Activated CD4-positive, alpha-beta T cell treated with anti-CD3 and anti-CD28 coated beads, Interleukin-2, amount 50 U/mL, for 48 hours (primary cell): Measurements from ENCODE around the gene RNF217.
"Not testable (repeated sequence)": the region's sequence is repeated elsewhere in the genome, so short reads cannot be mapped to it uniquely, and the experiment has no call there.

Experiments
- DNase-seq, 2 experiments: peaks; one replicate each; pipeline ENCODE4 v3.0.0-alpha.2; 2020

RNF217 gene

DNA sequence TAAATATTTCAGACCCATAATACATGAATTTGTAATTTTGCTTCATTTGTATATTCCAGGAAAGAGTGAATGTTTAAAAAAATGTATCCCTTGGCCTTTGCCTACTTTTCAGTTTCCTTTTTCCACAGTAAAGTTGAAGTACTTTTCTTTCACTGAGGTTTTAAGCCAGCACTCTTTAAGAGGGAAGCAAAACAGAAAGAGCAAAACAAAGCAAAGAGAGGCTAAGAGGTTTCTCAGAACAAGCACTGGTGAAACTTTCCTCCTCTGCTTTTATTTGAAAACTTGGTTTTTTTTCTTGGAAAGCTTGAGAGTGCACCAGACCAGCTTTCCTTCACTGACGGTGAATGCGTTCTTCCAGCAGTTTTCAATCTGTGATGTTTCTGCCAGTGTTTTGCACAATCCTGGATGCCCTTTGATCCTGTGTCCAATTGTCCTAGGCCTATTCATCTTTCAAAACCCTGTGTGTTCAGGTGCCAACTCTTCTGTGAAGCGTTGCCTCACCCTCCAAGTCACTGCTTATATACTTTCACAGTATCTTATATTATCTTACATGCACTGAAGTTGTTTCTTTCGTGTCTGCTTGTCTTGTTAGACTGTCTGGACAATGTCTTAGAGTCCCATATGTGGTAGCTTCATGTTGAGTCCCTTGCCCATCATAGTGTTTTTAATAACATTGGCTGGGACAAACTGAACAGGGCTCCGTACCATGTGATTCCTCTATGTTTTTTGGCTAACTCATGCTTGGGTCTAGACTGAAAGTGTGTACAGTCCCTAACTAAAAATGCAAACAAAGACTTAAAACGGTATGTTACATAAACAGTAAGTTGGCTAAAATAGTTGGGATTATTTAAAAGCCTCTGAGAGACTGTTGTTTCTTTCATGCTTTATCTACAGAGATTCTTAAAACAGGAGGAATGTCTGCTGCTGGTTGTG lies 1.9 kb downstream of the RNF217 start:
- no peak for DNase-seq

DNA sequence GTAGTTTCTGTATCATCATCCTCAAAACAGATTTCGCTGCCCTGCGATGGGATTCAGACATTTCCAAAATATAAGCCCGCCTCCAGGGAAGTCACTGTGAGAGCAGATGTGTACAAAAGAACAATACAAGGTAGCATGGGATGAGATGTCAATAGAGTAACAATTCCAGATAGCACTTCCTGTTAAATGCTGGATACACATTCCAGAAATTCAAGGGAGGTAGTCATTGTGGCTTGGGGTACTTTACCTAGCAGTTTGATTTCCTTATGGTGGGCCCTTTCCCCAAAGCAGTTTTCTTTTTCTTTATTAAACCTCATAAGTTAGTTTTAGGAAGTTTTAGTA lies 2.5 kb downstream of the RNF217 start:
- no peak for DNase-seq

DNA sequence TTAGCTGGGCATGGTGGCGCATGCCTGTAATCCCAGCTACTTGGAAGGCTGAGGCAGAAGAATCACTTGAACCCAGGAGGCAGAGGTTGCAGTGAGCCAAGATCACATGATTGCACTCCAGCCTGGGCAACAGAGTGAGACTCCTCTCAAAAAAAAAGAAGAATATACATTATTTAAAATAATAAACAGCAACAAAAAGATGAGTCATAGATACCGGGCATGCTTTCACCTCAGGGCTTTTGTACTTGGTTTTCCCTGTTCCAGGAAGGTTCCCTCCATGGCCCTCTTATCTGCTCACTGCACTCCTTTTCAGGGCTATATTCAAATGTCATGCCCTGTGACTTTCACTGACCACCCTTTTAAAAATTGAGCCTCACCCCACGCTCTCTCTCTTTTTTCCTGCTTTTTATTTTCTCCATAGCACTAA lies 3.2 kb downstream of the RNF217 start:
- DNase-seq, result not testable (repeated sequence)

DNA sequence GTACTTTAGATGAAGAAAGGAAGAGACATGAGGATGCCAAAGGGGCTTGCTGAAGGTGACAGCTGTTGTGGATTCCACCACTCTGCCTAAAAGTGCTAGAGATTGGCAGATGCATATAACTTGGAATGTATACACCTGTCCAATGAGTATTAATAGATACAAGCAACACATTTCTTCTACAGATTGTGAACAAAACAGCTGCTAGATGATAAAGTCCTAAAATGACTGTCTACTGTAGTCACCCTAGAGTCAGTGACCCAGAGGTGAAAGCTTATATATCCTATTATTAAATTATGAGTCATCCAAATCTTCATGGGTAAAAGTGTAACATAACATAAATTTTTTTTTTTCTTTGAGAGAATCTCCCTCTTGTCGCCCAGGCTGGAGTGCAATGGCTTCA lies 5.2 kb downstream of the RNF217 start:
- DNase-seq, result no peak

DNA sequence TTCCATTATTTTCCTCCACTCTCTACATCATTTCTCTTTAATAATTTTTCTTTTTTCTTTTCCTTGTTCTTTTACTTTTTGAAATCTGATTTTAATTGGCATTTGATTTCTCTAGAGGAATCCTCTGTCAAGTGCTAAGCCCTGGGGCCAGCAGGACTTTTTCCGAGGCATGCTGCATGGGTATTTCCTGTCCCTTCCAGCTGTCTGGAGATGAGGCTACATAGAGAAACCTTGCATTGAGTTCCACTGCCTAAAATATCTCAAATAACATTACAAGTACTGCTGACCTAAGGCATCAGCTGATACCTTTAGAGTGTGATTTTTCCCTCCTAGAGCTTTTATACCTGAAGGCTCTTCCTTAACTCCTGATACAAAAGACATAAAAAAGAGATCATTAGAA lies 6.2 kb downstream of the RNF217 start:
- DNase-seq, result no peak

DNA sequence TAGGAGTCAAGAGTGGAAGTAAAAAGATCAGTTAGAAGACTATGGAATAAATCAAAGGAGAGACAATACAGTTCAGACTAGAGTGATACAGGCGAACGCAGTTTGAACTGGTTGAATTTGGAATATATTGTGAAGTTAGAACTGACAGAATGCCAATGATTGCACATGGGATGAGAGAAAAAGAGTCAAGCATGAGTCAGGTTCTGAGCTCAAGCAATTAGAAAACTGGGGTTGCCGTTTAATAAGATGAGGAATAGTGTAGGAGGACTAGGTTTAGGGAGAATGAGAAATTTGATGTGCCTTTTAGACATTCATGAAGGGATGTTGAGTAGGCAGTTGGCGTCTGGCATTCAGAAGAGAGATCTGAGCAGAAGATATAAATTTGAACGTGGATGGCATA lies 8.0 kb downstream of the RNF217 start:
- no peak for DNase-seq

DNA sequence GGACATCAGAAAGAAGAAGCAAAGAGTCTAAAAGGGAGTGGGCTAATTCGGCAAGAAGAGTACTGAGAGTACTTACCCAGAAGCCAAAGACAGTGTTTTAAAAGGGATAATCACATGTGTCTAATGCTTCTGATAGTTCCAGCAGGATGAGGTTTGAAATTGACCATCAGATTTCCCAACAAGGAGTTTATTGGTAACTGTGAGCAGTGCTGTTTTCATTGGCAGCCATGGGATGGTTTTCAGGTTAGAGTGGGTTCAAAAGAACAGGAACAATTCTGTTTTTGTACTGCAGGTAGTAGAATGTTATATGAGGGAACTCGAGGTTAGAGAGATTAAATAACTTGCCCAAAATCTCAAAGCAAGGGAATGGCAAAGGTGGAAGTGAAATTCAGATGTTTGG lies 8.5 kb downstream of the RNF217 start:
- no peak for DNase-seq

DNA sequence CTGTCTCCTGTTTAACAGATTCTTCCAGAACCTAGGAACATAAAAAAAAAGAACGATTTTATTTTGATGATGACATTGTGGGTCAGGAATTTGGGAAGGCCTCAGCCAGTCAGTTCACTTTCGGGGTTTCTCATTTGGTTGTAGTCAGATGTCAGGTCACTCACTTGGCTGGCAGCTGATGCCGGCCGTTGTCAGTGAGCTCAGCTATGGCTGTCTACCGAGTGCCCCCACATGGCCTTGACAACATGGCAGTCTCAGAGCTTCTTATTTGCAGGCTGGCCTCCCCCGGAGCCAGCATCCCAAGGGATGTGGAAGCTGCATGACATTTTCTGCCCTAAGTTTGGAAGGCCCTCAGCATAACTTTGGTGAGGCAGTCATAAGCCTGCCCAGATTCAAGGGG lies 11.5 kb downstream of the RNF217 start:
- DNase-seq, result no peak

DNA sequence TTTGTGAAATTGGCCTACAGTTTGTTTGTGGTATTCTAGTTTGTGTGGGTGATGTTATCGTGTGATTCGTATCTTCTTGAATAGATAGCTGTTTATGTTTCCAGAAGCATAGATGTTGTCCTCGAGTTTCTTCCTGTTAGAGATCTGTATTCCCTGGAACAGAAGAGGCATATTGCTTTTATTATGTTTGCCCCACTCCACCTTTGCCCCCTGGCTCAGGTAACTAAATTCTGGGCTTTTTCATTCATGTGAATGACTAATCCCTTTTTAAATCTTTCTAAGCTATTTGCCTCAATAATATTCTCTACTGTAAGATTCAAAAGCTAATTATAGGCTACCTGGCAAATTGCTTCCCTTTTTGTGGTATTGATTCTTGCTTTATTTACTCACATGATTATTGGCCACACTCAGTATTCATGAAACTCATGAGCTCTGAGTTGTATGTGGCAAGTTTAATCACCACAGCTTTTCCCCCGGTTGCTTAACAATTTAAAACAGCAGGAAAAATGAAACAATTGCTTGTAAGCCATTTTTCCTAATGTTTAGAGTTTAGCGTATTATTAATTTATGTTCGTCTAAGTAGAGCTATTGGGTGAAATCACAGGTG lies 12.6 kb downstream of the RNF217 start:
- no peak for DNase-seq

DNA sequence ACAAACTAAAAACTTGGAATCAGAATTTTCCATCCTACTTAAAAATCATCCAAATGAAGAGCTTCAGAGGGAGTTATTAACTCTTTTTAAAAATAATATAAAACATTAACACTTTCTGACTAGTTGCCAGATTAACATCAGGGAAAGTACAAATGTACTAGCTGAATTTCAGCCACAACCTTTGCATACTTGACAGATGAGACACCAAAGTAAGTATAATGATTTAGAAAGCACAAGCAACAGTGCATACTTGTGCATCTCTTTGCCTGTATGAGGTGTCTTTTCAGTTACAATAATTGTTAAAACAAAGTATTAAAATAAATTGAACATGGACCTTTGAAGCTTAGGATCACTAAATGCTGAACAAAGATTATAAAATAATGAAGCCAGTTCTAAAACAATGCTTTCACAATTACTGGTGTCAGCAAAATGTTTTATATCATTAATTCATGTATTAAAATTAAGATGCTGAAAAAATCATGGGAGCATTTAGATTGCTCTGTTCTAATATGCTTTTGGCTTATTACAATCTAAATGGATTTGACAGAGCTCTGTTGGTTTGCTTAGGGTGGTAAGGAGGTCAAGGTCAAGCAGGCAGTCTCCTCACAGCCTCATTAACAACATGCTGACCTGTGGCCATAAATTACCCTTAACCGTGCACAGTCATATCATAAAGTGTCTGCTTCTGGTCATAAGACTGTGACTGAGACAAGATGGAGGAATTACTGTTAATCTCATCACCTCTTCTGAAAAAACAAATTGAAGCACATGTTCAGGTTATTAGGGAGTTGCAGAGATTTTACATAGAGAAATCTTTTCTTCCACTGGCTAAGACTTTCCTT lies 15.1 kb downstream of the RNF217 start:
- DNase-seq, result no peak

DNA sequence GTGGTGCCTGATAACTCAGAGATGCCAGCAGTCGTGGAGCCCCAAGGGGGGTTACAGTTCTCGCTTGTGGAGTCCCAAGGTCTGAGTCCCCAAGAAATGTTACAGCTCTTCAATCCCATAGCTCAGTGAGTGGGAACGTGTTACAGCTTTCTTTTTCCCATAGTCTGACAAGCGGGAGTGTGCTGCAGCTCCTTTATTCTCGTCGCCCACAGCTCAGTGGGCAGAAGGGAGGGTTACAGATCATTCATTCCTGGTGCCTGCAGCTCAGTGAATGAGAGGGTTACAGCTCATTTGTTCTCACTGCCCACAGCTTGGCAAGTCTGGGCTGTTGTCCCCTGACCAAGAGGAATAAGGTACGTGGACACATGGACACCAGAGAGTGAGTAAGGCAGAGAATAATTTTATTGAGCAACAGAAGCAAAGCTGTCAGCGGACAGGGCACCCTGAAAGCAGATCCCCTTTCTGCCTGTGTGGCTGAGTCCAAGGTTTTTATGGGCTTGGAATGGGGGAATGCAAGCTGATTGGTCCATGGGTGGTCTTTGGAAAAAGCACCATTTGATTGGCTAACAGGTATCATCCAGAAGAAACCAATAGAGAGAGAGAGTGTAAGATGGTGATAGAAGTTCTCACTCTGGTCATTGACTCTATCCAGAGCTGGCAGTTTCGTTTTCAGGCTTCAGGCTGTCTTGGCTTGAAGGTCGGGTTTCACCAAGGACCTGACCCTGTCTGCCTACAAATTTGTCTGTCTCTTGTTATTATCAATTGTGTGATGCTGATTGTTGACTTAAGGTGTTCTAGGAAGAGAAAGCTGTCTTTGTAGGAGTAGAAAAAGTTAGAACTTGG lies 16.4 kb downstream of the RNF217 start:
- no peak for DNase-seq

DNA sequence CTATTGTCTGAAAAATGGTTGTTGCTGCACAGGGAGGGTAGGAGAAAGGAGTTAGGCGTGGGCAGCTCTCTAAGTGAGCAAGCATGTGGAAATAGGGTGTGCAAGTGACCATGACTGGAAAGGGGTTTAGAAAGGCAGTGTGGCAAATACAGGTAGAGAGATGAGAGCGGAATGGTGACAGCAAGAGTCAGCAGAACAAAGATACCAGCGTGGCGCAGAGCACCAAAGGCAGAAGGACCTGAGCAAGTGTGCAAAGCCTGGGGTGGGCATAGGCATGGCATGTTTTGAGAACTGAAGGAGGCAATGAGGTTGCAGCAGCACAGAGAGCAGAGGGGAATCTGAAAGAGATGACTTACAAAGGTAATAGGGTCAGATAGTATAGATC lies 17.0 kb downstream of the RNF217 start:
- DNase-seq, result no peak

DNA sequence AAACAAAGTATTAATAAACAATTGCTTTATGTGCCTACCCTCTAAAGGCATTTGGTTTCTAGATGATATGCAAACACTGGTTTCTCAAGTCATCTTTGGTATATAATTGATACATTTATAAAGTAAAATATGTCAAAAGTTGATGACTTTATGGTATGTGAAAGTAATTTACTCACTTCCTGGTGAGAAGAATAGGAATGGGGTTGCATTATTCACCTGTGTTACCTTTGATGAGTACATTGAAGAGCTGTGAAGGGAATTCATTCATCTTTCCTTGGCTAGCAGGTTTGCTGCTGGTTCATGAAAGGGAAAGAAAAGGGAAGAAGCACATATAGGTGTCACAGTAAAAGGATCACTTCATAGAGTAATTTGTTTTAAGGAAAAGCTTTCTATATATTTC lies 20.4 kb downstream of the RNF217 start:
- DNase-seq, result no peak

DNA sequence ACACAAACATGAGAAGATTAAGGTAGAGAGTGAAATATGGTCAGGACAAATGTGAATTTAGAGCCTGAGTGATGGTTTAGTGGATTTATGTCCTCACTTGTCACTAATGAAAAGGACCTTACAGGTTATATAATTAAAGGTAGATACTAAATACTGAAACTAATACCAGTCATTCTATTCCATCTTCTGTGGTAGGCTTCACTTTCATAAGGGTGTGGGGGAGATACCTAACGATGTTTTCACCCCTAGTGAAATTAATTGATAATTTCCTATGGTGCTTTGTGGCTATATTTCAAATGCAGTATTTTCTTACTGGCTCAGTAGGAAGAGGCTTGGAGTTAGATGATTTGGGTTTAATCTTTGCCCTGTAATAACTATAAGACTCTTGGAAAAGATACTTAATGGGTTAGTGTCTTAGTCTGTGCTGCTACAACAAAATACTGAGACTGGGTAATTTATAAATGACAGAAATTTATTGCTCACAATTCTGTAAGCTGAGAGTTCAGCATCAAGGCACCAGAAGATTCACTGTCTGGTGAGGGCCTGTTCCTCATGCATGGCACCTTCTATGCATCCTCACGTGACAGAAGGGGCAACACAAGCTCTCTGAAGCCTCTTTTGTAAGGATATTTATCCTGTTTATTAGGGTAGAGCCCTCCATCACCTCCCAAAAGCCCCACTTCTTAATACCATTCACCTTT lies 21.3 kb downstream of the RNF217 start:
- DNase-seq, result no peak

DNA sequence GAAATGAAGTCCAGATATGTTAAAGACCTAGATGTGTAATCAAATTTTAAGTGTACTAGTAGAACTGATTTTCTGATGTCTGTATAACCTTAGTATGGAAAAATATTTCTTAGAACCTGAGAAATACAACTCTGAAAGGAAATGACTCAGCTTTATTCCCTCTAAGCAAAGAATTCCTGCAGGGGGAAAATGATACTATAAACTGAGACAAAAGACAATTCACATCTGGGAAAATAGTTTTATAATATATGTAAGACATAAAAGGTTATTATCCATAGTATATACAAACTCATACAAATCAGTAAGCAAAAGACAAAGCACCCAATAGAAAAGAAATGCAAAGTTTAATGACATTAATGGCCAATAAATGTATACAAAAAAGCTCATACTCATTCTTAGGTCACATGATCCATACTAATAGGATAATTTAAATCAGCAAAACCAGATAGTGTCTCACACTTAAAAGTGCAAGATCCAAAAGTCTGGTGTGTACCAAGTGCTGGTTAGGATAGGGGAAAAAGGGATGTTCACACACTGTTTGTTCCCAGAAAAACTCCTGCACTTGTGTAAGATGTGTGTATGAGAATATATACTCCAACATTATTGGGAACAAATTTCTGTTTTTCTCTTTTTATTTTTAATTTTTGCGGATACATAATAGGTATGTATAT lies 22.6 kb downstream of the RNF217 start:
- DNase-seq, result no peak

DNA sequence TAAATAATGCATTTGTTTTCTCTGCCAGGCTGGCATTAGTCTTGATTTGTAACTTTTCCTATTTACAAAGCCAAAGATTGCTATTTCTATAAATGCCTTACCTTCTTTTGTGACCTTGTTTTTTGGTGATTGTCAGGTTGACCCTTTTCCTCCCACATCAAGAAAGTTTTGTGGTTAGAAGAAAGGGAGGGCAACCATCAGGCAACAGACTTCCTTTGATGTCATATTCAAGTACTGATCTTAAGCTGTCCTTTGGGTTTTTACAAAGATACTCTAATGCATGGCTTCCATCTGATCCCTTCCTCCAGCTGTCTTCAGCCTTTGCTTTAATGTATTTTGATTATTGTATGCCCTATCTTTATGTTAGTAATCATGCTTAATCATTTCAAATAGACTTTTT lies 23.9 kb downstream of the RNF217 start:
- no peak for DNase-seq

DNA sequence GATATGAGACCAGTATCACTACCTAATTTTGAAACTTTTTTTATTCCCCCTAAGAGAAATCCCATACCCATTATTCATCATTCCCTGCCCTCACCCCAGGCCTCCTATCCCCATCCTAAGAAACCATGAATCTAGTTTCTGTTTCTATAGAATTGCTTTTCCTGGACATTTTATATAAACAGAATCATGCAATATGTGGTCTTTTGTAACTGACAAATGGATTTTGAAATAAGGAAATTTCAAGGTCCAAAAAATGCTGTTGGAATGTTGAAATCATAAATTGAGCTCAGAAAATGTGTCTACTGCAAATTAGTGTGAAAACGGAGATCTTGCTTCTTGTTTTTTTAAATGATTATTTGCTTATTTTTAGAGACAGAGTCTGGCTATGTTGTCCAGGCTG lies 25.1 kb downstream of the RNF217 start:
- no peak for DNase-seq

DNA sequence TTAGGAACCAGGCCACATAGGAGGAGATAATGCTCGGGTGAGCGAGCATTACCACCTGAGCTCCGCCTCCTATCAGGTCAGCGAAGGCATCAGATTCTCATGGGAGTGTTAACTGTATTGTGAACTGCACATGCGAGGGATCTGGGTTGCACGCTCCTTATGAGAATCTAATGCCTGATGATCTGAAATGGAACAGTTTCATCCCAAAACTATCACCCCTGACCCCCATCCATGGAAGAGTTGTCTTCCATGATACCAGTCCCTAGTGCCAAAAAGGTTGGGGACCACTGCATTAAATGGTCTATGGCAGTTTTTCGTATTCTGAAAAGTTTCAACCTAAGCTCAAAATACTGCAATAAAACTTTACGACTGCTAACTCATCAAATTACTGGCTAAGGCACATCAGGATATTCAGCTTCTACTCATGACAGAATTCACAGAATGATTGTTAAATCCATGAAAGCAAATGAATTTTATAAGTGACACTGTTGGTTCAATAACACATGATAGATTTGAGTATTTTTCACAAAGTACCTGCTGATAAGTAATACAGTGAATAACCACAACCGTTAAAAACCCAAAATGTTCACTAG lies 25.9 kb downstream of the RNF217 start:
- no peak for DNase-seq

DNA sequence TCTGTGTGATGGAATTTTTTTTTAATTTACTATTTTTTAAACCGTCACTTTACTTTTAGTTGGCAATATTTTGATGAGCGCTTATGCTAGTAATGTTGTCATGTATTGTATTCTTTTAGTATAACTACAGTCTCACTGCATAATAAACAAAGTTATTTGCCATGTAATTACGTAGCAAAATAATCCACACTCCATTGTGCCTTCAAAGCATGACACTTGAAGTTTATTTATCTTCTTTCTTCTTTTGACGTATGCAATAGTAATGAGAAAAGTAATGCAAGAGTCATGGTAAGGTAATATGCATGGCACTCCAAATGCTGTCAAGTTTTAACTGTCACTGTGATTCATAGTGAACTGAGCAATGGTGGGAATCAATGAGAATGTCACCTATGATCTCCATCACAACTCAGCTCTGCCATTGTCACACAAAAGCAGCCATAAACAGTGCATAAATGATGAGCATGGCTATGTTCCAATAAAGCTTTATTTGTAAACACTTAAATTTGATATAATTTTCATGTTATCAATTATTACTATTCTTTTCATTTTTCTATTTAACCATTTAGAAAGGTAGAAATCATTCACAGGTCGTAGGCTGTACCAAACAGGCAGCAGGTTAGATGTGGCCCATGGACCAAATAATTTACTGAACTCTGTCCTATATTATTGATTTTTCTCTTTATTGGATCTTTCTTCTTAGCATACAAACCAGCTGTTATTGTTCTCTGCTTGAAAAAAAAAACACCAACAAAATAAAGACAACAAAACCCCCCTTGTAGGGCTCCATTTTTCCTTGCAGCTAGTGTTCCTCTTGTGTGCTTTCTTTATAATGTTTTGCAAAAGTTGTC lies 27.1 kb downstream of the RNF217 start:
- no peak for DNase-seq

DNA sequence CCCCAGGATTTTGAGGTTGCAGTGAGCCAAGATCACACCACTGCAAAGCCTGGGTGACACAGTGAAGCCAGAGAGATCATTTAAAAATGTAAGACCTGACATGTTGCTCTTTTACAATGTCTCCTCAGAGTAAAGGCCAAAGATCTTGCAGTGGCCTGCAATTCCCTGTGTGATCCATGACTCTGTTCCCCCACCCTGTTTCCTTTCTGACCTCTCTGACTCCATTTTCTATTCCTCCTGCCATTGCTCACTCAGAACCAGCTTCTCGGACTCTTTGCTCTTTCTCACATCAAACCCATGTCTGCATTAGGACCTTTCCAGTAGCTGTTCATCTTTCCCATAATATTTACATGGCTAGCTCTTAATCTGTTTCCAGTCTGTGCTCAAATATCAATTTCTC lies 28.8 kb downstream of the RNF217 start:
- DNase-seq, result no peak
